ENCODE measurements around the gene TMC2.
"Not testable (repeated sequence)": the region's sequence is repeated elsewhere in the genome, so short reads cannot be mapped to it uniquely, and the experiment has no call there.

TMC2 gene

GRCh38 chr20:2526218-2526583 lies 10.2 kb upstream of the TMC2 start:
- DNase-seq (ENCODE audit: low read depth in 2 of 2) = not testable (repeated sequence)

DNA sequence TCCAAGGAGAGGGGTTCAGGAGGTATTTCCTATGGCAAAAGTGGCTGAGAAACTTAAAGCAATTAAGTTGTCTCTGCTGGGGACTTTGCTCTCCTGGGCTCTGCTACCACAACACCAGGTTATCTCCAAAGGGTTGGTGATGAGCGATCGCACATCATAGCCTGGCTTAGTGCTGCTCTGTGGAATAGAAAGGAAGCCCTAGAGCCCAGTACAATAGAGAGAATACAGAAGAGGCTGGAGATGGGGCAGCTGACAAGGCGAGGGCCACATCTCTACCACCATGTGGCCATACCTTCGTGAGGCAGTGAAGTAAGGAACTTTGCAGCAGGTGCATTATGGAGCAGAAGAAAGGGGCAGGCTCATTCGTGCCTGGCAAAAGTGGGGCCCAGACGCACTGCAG lies 8.6 kb upstream of the TMC2 start:
- DNase-seq (ENCODE audit: low read depth in 2 of 2) = no peak

GRCh38 chr20:2528671-2529271 lies 7.6 kb upstream of the TMC2 start:
- no peak for DNase-seq (ENCODE audit: low read depth in 2 of 2)

GRCh38 chr20:2533118-2533517 lies 3.3 kb upstream of the TMC2 start:
- DNase-seq (ENCODE audit: low read depth in 2 of 2) = no peak

GRCh38 chr20:2535711-2536559 lies 438 bp upstream of the TMC2 start:
- DNase-seq (ENCODE audit: low read depth in 2 of 2) = no peak

- DNase-seq (ENCODE audit: low read depth in 2 of 2) = no peak
Measured at GRCh38 chr20:2537101-2537500, 728 bp downstream of the TMC2 start.

DNA sequence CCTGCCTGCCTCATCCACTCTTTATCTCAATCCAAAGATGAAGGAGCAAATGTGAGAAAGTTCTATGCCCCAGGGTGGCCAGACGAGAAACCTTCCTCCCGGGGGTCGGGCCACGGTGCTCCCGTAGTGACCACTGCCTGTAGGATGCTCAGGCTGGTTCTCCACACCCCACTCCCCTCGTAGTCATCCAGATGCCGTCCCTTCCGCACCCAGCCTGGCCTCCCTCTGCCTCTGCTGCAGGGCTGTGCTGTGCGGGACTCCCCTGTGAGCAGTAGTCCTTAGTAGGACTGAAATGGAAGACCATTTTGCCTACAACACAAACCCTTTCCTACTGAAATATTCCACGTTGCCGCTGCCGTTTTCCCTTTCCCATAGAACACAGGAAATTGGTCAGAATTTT lies 2.0 kb downstream of the TMC2 start:
- no peak for DNase-seq (ENCODE audit: low read depth in 2 of 2)

DNA sequence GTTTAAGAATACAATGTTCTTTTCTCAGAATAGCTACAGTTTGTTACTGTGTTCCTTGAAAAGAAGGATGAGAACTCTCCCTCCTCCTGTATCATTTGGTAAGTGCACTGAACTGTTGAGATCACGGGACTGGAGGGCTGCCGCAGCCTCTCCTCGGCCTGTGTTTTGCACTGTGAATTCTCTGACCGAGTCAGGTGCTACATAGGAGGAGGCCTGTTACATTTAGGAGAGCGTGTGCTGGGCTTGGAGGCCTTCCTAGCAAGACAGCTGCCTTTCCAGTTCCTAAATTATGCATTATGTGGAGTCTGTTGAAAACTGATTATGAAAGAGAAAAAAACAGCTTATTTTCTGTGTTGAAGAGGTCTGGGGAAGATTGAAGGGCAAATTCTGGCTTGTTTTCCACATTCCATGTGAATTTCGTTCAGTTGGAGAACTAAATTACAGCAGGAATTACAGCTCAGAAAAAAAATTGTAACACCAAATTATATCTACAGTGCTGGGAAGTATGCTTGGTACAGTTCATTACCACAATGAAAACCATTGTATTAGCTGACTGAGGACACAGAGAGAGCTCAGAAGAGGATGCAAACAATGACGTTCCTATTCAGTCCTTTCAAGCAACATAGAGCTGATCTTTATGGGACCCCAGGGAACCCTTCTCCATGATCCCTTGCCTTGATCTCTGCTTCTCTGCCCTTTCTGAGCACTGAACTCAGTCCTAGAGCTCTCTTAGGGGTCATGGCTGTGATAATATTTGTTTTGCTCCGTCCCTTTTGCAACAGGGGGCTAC lies 2.8 kb downstream of the TMC2 start:
- no peak for DNase-seq (ENCODE audit: low read depth in 2 of 2)

DNA sequence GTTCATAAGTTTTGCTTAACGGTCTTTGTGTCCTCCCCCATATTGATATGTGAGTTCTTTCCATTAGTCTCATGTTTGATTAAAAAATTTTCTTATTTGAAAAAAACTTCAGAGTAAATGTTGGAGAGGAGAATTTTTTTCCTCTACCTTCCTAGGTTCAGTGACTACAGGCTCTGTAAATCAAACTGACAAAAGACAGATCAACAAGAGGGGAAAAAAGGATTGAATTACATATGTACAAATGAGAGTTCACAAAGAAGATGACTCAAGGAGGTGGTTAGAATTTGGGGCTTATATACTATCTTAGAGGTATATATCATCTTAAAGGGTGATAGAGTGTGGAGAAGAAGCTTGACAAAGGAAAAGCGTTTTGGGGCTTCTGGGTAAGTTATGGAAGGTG lies 5.6 kb downstream of the TMC2 start:
- no peak for DNase-seq (ENCODE audit: low read depth in 2 of 2)

DNA sequence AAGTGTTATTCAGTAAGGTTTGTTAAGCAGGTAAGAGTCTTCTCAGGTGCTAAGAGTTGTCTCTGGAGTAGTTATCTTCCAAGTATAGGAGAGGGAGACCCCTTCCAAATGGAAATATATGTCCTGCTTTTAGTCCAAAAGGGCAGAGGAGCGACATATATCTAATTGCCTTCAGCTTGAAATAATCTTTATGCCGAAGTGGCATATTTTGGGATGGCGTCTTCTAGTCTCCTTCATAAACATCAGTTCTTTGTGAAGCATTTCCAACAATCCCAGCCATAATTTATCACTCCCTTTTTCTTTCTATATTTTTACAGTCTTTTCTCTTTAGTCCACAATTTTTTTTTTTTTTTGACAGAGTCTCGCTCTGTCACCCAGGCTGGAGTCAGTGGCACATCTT lies 6.0 kb downstream of the TMC2 start:
- no peak for DNase-seq (ENCODE audit: low read depth in 2 of 2)

DNA sequence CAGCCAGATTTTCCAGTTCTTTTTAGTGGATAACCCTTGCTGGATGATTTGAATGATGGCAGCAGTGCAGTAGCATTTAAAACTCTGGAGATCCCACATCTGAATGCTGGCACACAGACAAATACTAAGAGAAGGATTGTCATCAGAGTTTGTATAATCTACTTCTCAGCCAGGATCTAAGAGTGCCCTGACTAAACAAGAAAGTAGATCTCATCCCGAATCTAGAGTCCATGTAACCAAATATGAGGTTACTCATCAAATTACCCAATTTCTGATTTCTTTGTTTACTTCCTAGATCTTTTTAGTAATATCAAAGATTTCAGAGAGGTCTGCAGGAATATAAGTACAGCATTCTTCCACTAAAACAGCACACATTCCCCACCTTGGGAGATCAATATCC lies 7.8 kb downstream of the TMC2 start:
- DNase-seq (ENCODE audit: low read depth in 2 of 2) = no peak

GRCh38 chr20:2545594-2545993 lies 9.2 kb downstream of the TMC2 start:
- DNase-seq (ENCODE audit: low read depth in 2 of 2) = no peak

DNA sequence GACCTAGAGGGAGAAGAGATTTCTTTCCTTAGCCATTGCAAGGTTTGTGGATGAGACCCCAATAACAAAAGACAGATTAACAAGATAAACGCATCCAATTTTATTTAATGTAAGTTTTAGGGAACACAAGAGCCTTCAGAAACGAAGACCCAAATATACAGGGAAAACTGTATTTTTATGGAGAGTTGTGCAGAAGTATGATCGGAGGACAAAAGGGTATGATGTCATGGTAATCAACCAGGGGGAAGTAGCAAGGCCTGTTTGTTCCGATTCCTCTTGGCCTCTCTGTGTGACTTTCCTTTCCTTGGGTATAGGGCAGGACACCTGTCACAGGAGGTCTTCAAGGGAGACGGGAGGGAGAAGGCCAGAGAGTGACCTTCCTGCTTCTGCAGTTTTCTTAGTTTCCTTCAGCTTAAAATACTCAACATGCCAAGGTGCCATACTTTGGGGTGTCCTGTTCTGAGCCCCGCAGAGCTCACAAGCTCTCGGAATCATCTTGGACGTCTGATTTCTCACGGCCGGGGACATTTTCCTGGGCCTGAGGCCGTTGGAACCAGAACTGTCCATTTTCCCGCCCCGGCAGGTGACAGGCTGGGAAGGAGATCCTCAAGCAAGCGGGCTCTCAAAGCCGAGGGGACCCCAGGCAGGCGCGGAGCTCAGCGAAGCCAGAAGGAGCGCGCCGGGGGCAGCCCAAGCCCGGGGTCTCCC lies 21.7 kb downstream of the TMC2 start:
- DNase-seq (ENCODE audit: low read depth in 2 of 2) = no peak

GRCh38 chr20:2558581-2559278 lies 22.4 kb downstream of the TMC2 start:
- no peak for DNase-seq (ENCODE audit: low read depth in 2 of 2)

- DNase-seq (ENCODE audit: low read depth in 2 of 2) = no peak
Measured at GRCh38 chr20:2559279-2559626, 22.9 kb downstream of the TMC2 start.

DNA sequence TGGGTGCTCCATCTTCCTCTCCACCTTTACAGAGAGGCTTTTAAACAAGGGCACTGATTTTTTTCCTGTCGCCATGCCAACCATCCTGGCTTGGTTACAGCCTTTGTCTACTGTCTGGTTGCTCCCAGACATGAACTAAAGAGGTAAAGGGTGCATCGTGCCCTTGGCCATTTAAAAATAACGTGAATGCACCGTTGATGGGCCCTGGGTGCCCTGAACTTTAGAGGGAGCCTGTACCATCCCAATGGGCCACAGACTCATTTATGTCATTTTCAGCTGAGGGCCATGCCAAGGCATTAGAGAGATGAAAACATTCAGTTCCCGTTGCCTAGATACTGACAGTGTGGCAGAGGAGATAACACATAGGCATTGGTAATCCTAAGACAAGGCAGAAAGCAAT lies 23.3 kb downstream of the TMC2 start:
- no peak for DNase-seq (ENCODE audit: low read depth in 2 of 2)

DNA sequence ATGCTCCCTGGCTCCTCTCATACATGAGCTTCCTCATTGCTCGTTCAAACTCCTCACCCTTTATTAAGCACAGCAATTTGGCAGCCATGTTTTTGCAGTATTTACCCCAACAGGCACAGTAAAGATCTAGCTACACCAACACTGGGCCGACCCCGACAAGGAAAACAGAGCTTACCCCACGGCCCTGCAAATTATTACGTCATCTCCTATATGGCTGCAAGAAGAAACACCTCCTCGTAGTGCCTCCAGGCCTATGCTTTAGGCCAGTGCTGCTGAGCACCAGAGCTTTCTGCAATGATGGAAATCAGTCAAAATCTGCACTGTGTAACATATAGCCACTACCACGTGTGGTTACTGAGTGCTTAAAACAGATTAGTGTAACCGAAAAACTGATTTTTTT lies 26.7 kb downstream of the TMC2 start:
- no peak for DNase-seq (ENCODE audit: low read depth in 2 of 2)

DNA sequence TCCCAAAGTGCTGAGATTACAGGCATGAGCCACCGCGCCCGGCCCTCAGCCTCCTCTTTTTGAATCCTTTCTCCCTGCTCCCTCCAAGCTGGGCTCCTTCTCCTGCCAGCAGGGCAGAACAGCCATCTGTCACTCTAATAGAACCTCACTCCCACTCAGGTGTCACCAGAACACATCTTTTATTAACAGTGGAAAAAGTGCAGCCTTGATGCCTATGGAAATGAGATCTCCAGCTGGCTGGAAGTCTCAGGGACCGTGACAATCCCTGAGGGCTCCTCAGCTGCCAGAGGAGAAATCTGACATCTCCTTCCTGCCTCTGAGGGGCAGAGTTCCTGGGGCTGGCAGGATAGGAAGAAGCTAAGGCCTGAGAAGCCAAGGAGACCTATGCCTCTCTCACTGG lies 28.0 kb downstream of the TMC2 start:
- DNase-seq (ENCODE audit: low read depth in 2 of 2) = no peak

- no peak for DNase-seq (ENCODE audit: low read depth in 2 of 2)
Measured at GRCh38 chr20:2575682-2576081, 39.3 kb downstream of the TMC2 start.

DNA sequence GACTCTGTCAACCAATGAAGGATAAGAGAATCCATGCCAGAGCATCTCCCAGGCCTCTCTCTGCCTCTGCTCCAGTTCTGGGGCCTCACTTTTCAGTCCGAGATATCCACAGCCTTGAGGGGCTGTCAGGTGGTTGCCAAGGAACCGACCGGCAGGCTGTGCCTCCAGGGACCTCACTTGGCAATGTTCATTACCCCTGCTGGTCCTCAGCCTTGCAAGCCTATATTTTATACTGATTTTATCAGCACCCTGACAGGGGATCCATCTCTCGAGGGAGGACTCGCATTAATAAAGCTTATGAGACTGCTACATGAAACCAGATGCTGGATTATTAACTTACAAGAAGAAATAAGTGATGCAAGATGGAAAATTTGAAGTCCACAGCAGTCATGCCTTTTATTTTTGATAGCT lies 39.9 kb downstream of the TMC2 start:
- no peak for DNase-seq (ENCODE audit: low read depth in 2 of 2)

DNA sequence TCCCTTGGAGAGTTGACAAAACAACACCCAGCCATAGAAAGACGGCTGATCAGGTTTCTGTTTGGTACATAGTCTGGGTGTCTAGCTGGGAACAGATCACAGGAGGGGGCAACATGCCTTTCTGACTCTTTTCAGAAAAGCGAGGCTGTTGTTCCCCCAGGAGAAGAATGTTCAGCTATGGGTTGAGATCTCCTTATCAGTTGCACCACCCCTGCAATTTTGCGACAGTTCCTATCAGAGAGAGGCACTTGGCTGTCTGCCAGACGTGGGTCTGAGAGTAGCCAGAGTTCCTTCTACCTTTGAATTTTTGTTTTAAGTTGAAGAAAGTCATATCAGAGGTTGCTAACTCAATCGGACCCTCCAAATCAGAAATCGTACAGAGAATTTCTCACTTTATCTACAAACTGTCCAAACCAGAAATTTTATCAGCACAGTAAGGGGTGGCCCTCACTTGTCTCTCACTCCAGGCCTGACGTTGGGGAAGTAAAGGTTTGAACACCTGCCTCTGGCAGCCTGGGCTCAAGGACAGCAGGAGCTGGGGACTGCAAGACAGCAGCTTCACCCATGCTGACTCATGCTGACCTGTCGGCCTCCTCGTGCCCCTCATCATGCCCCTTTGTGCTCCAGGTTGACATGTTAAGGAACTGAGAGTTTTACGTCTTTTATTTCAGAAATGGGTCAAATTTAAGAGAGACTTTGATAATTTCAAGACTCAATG lies 42.3 kb downstream of the TMC2 start:
- DNase-seq (ENCODE audit: low read depth in 2 of 2) = no peak
